Fibroblast of lung (primary cell): ENCODE data around the gene CPTP.

Experiments used
- CTCF ChIP-seq, 2 donors: IDR thresholded peaks in 1 of 2; conservative IDR thresholded peaks in 1 of 2; 1 replicate in 1 of 2; 2 replicates in 1 of 2; pipeline ENCODE4 v1.5.1; 2011 to 2012; ENCODE audit warnings: low read length in 2 of 2, control low read depth in 1 of 2, inconsistent platforms in 1 of 2, low read depth in 1 of 2, mild to moderate bottlenecking in 1 of 2
- EZH2 ChIP-seq: IDR thresholded peaks from 2 replicates; pipeline ENCODE4 v1.5.1; 2012; ENCODE audit warnings: low read length, control low read depth, mild to moderate bottlenecking; ENCODE audit errors: missing control alignments

GRCh38 chr1:1324524-1325287 is at the start of gene CPTP, which contains the start of gene INTS11:
- no peak for TF ChIP-seq CTCF (conservative IDR thresholded peaks at IDR 0.05 in 1 of 2, IDR thresholded peaks at IDR 0.05 in 1 of 2; ENCODE audit: low read depth in 1 of 2, low read length in 2 of 2)
- TF ChIP-seq EZH2 = no peak
